Keratinocyte (primary cell): Measurements from ENCODE around the gene ASTN1. TPM values are rescaled to one million over a fixed set of nuclear protein-coding genes. Genes with fewer than 3 reads are reported as not detected.

ENCODE experiments used
- DNase-seq: peaks from one replicate; pipeline ENCODE4 v3.0.0-alpha.2; 2011; ENCODE audit warnings: low read depth, missing footprints, low spot score
- FAIRE-seq: peaks from 2 replicates; lab custom pipeline; 2011; peaks lifted over from hg19 to GRCh38; lab: Jason Lieb, UNC
- H2AFZ ChIP-seq: 2 replicates; pipeline ENCODE4 v1.6.0; 2012; ENCODE audit warnings: low read length, control low read depth, inconsistent platforms; ENCODE audit not compliant: control insufficient read depth
- H3K27ac ChIP-seq: 2 replicates; pipeline ENCODE4 v1.5.1; 2011; ENCODE audit warnings: low read length; ENCODE audit not compliant: control insufficient read depth, insufficient read depth
- H3K27me3 ChIP-seq: 3 replicates; pipeline ENCODE4 v1.6.0; 2011; ENCODE audit warnings: low read length; ENCODE audit not compliant: control insufficient read depth, insufficient read depth; ENCODE audit errors: extremely low read depth
- H3K36me3 ChIP-seq, 2 experiments: 2 replicates in 1 of 2; 3 replicates in 1 of 2; pipeline ENCODE4 v1.5.1; 2011; ENCODE audit warnings: low read length in 2 of 2, mild to moderate bottlenecking in 1 of 2; ENCODE audit not compliant: control insufficient read depth in 2 of 2, insufficient read depth in 2 of 2; ENCODE audit errors: extremely low read depth in 1 of 2
- H3K4me1 ChIP-seq: 3 replicates; pipeline ENCODE4 v1.5.1; 2011; ENCODE audit warnings: low read length; ENCODE audit not compliant: control insufficient read depth, insufficient read depth; ENCODE audit errors: extremely low read depth
- H3K4me2 ChIP-seq: 3 replicates; pipeline ENCODE4 v1.6.0; 2011; ENCODE audit warnings: low read depth, low read length; ENCODE audit not compliant: control insufficient read depth, insufficient read depth; ENCODE audit errors: extremely low read depth
- H3K4me3 ChIP-seq, 3 experiments: fragments of 200-600 bp in 1 of 3; sonication (generic) in 1 of 3; 2 replicates in 2 of 3; 3 replicates in 1 of 3; pipeline ENCODE4 v1.5.1; 2011 to 2016; ENCODE audit warnings: low read length in 3 of 3, mild to moderate bottlenecking in 3 of 3, control low read depth in 2 of 3, inconsistent platforms in 1 of 3, low read depth in 1 of 3, mixed read lengths in 1 of 3, mixed run types in 1 of 3, moderate library complexity in 1 of 3; ENCODE audit not compliant: control insufficient read depth in 2 of 3, insufficient read depth in 2 of 3; ENCODE audit errors: extremely low read depth in 1 of 3
- H3K79me2 ChIP-seq: 2 replicates; pipeline ENCODE4 v1.6.0; 2012; ENCODE audit warnings: low read length; ENCODE audit not compliant: control insufficient read depth, insufficient read depth
- H3K9ac ChIP-seq: 3 replicates; pipeline ENCODE4 v1.6.0; 2011; ENCODE audit warnings: low read length; ENCODE audit not compliant: control insufficient read depth, insufficient read depth; ENCODE audit errors: extremely low read depth
- H3K9me1 ChIP-seq: 3 replicates; pipeline ENCODE4 v1.6.0; 2011; ENCODE audit warnings: low read length; ENCODE audit not compliant: control insufficient read depth, insufficient read depth; ENCODE audit errors: extremely low read depth
- H3K9me3 ChIP-seq: 2 replicates; pipeline ENCODE4 v1.5.1; 2012; ENCODE audit warnings: low read depth, low read length; ENCODE audit not compliant: control insufficient read depth
- H4K20me1 ChIP-seq: 3 replicates; pipeline ENCODE4 v1.6.0; 2011; ENCODE audit warnings: low read length; ENCODE audit not compliant: control insufficient read depth, insufficient read depth; ENCODE audit errors: extremely low read depth
- CTCF ChIP-seq, 3 experiments: IDR thresholded peaks in 1 of 3; conservative IDR thresholded peaks in 1 of 3; optimal IDR thresholded peaks in 1 of 3; 2 replicates in 2 of 3; 3 replicates in 1 of 3; pipeline versions ENCODE3 to v1.5.1; 2011; ENCODE audit warnings: low read length in 3 of 3, mild to moderate bottlenecking in 3 of 3, moderate library complexity in 2 of 3, control low read depth in 1 of 3, inconsistent platforms in 1 of 3; ENCODE audit not compliant: insufficient read depth in 2 of 3; ENCODE audit errors: extremely low read depth in 1 of 3
- EZH2 ChIP-seq: IDR thresholded peaks from one replicate; pipeline ENCODE4 v1.6.1; 2012; ENCODE audit warnings: inconsistent platforms, mild to moderate bottlenecking, low read length, moderate library complexity
- dilution Hi-C: fragments of 300-500 bp; cut with MboI; formaldehyde crosslinking; loops from one replicate; pipeline ENCODE4 v1.7.0; 2020; ENCODE audit warnings: low sequenced_read_pairs; ENCODE audit not compliant: extremely low pct_ligation_motif_present
- polyA plus RNA-seq, 5 experiments: library from polyadenylated mRNA; depleted of rRNA in 3 of 5; stranded (reverse) in 3 of 5; stranded (forward) in 1 of 5; unstranded in 1 of 5; fragments of >200 nt; gene quantifications; 1 replicate in 1 of 5; 2 replicates in 3 of 5; 3 replicates in 1 of 5; pipeline versions ENCODE4 v1.2.1 to v1.2.3, GENCODE V29; 2011 to 2012; ENCODE audit warnings: missing spikeins in 2 of 5, low read depth in 1 of 5, low replicate concordance in 1 of 5

The ASTN1 gene
- polyA plus RNA-seq, 1 donor (not counting 4 experiments of a cell fraction or from before 2014, with no cell fraction given): 0.08 TPM

GRCh38 chr1:176938375-176938774 lies 226.1 kb downstream of the ASTN1 start:
- Histone ChIP-seq H3K36me3 (no peaks in the 10 kb centered on the region), H3K4me3 (no peak overlapping the region), H3K9ac (no peak overlapping the region), H3K9me3 (no peaks in the 10 kb centered on the region), H3K4me2 (no peak overlapping the region), H3K79me2 (no peaks in the 10 kb centered on the region), H3K9me1 (no peaks in the 10 kb centered on the region), H4K20me1 (no peaks in the 10 kb centered on the region), H3K4me1 (no peaks in the 10 kb centered on the region), H2AFZ (no peak overlapping the region), H3K27ac (no peak overlapping the region), H3K27me3 (peaks cover 5% of the 10 kb centered on the region)
- TF ChIP-seq EZH2 (no peak), CTCF (optimal IDR thresholded peaks at IDR 0.05 in 1 of 3, IDR thresholded peaks at IDR 0.05 in 1 of 3, conservative IDR thresholded peaks at IDR 0.05 in 1 of 3; ENCODE audit: extremely low read depth in 1 of 3, insufficient read depth in 2 of 3, low read length in 3 of 3) (no peak)
- dilution Hi-C loops: no loop called here
- DNase-seq (no peak), FAIRE-seq (no peak)

- Histone ChIP-seq H3K4me3 (no peak overlapping the region), H3K9me1 (no peaks in the 10 kb centered on the region), H3K4me2 (no peak overlapping the region), H2AFZ (no peak overlapping the region), H3K4me1 (no peaks in the 10 kb centered on the region), H3K9ac (no peak overlapping the region), H3K27ac (no peak overlapping the region), H3K36me3 (no peaks in the 10 kb centered on the region), H4K20me1 (no peaks in the 10 kb centered on the region), H3K79me2 (no peaks in the 10 kb centered on the region), H3K27me3 (peaks cover 3% of the 10 kb centered on the region), H3K9me3 (no peaks in the 10 kb centered on the region)
- no peak for TF ChIP-seq EZH2
- TF ChIP-seq CTCF (optimal IDR thresholded peaks at IDR 0.05 in 1 of 3, IDR thresholded peaks at IDR 0.05 in 1 of 3, conservative IDR thresholded peaks at IDR 0.05 in 1 of 3; ENCODE audit: extremely low read depth in 1 of 3, insufficient read depth in 2 of 3, low read length in 3 of 3): no peak
- FAIRE-seq: no peak
- dilution Hi-C loops: no loop called here
- no peak for DNase-seq
These were observed 230.1 kb downstream of the ASTN1 start for GRCh38 chr1:176934370-176934769.
